H9 (cell line): Measurements from ENCODE around the gene PRSS22. TPM values are rescaled to one million over a fixed set of nuclear protein-coding genes. Genes with fewer than 3 reads are reported as not detected.

Experiments
- DNase-seq: peaks from one replicate; pipeline ENCODE4 v3.0.0-alpha.2; 2017
- H2AFZ ChIP-seq: one replicate; pipeline ENCODE4 v1.6.1; 2013; ENCODE audit warnings: mild to moderate bottlenecking, low read length, control low read depth, moderate library complexity
- H2AK5ac ChIP-seq: 2 replicates; pipeline ENCODE4 v1.6.1; 2013; ENCODE audit warnings: low read length, control low read depth, mixed read lengths; ENCODE audit not compliant: insufficient read length
- H2BK120ac ChIP-seq: one replicate; pipeline ENCODE4 v1.6.1; 2013; ENCODE audit warnings: low read depth, mild to moderate bottlenecking, low read length, control low read depth, inconsistent platforms; ENCODE audit not compliant: poor library complexity, severe bottlenecking
- H2BK12ac ChIP-seq: 2 replicates; pipeline ENCODE4 v1.6.1; 2013; ENCODE audit warnings: low read length, control low read depth, mixed read lengths, low read depth; ENCODE audit not compliant: insufficient read length
- H2BK15ac ChIP-seq: 2 replicates; pipeline ENCODE4 v1.6.1; 2013; ENCODE audit warnings: low read depth, low read length, control low read depth
- H2BK20ac ChIP-seq: one replicate; pipeline ENCODE4 v1.6.1; 2013; ENCODE audit warnings: low read depth, mild to moderate bottlenecking, low read length, control low read depth, inconsistent platforms; ENCODE audit not compliant: poor library complexity, severe bottlenecking
- H2BK5ac ChIP-seq: 2 replicates; pipeline ENCODE4 v1.6.1; 2013; ENCODE audit warnings: low read length, control low read depth, mixed read lengths; ENCODE audit not compliant: insufficient read length
- H3K14ac ChIP-seq: 2 replicates; pipeline ENCODE4 v1.6.1; 2013; ENCODE audit warnings: low read length, control low read depth; ENCODE audit not compliant: insufficient read depth
- H3K18ac ChIP-seq: 2 replicates; pipeline ENCODE4 v1.6.1; 2013; ENCODE audit warnings: low read depth, mild to moderate bottlenecking, mixed read lengths, low read length, control low read depth; ENCODE audit not compliant: insufficient read length
- H3K23ac ChIP-seq: 2 replicates; pipeline ENCODE4 v1.6.1; 2013; ENCODE audit warnings: low read length, control low read depth, mixed read lengths, low read depth; ENCODE audit not compliant: insufficient read length
- H3K23me2 ChIP-seq: 2 replicates; pipeline ENCODE4 v1.6.1; 2013; ENCODE audit warnings: low read depth, mild to moderate bottlenecking, mixed read lengths, low read length, control low read depth; ENCODE audit not compliant: insufficient read length, poor library complexity, severe bottlenecking
- H3K27ac ChIP-seq: 2 replicates; pipeline ENCODE4 v1.5.1; 2013; ENCODE audit warnings: low read length, control low read depth, mixed read lengths, low read depth; ENCODE audit not compliant: insufficient read length
- H3K27me3 ChIP-seq: 2 replicates; pipeline ENCODE4 v1.6.1; 2013; ENCODE audit warnings: low read length, control low read depth, inconsistent platforms; ENCODE audit not compliant: insufficient read depth
- H3K4ac ChIP-seq: 2 replicates; pipeline ENCODE4 v1.6.1; 2013; ENCODE audit warnings: low read depth, mild to moderate bottlenecking, control low read depth, inconsistent platforms, low read length, moderate library complexity
- H3K4me1 ChIP-seq: 2 replicates; pipeline ENCODE4 v1.6.1; 2013; ENCODE audit warnings: low read length, control low read depth, inconsistent platforms; ENCODE audit not compliant: insufficient read depth
- H3K4me2 ChIP-seq: 2 replicates; pipeline ENCODE4 v1.6.1; 2013; ENCODE audit warnings: low read length, control low read depth, mixed read lengths; ENCODE audit not compliant: insufficient read length, insufficient read depth
- H3K56ac ChIP-seq: 2 replicates; pipeline ENCODE4 v1.6.1; 2013; ENCODE audit warnings: low read depth, mild to moderate bottlenecking, mixed read lengths, low read length, control low read depth; ENCODE audit not compliant: insufficient read length
- H3K79me1 ChIP-seq: 2 replicates; pipeline ENCODE4 v1.6.1; 2013; ENCODE audit warnings: low read depth, mild to moderate bottlenecking, moderate library complexity, low read length, control low read depth, inconsistent platforms; ENCODE audit not compliant: insufficient read depth, poor library complexity, severe bottlenecking
- H3K79me2 ChIP-seq: 2 replicates; pipeline ENCODE4 v1.6.1; 2013; ENCODE audit warnings: low read length, control low read depth, inconsistent platforms; ENCODE audit not compliant: insufficient read depth
- H3K9ac ChIP-seq: 2 replicates; pipeline ENCODE4 v1.6.1; 2013; ENCODE audit warnings: low read length, control low read depth, mixed read lengths; ENCODE audit not compliant: insufficient read length; ENCODE audit errors: extremely low read depth
- H3K9me3 ChIP-seq: one replicate; pipeline ENCODE4 v1.6.1; 2013; ENCODE audit warnings: low read depth, low read length, inconsistent platforms; ENCODE audit not compliant: control insufficient read depth
- H3T11ph ChIP-seq: one replicate; pipeline ENCODE4 v1.6.1; 2013; ENCODE audit warnings: mild to moderate bottlenecking, low read length, control low read depth, inconsistent platforms
- H4K20me1 ChIP-seq: one replicate; pipeline ENCODE4 v1.6.1; 2013; ENCODE audit not compliant: control insufficient read depth, insufficient read length, insufficient read depth
- H4K5ac ChIP-seq: 2 replicates; pipeline ENCODE4 v1.6.1; 2013; ENCODE audit warnings: low read depth, mild to moderate bottlenecking, mixed read lengths, low read length, control low read depth; ENCODE audit not compliant: insufficient read length
- H4K8ac ChIP-seq: replicated peaks from 2 replicates; pipeline ENCODE4 v1.6.1; 2013; ENCODE audit warnings: low read length, control low read depth, mixed read lengths, low read depth; ENCODE audit not compliant: insufficient read length
- H4K91ac ChIP-seq: 2 replicates; pipeline ENCODE4 v1.6.1; 2013; ENCODE audit warnings: low read depth, mild to moderate bottlenecking, moderate library complexity, mixed read lengths, low read length, control low read depth; ENCODE audit not compliant: insufficient read length
- H3K27ac Mint-ChIP-seq, 3 experiments: 2 replicates in 2 of 3; 3 replicates in 1 of 3; pipeline ENCODE4 v1.8.0; 2020 to 2021; ENCODE audit warnings: mixed read lengths in 3 of 3, mild to moderate bottlenecking in 1 of 3, moderate library complexity in 1 of 3
- H3K27me3 Mint-ChIP-seq: 2 replicates; pipeline ENCODE4 v1.8.0; 2021; ENCODE audit warnings: low read depth, mild to moderate bottlenecking, moderate library complexity, mixed read lengths
- H3K36me3 Mint-ChIP-seq, 3 experiments: 2 replicates in 2 of 3; 3 replicates in 1 of 3; pipeline ENCODE4 v1.8.0; 2020 to 2021; ENCODE audit warnings: low read depth in 3 of 3, mixed read lengths in 3 of 3; ENCODE audit not compliant: insufficient read depth in 1 of 3
- H3K4me1 Mint-ChIP-seq, 2 experiments: 2 replicates each; pipeline ENCODE4 v1.8.0; 2020; ENCODE audit warnings: mixed read lengths in 2 of 2
- H3K4me3 Mint-ChIP-seq, 2 experiments: 2 replicates in 1 of 2; 3 replicates in 1 of 2; pipeline ENCODE4 v1.8.0; 2020 to 2021; ENCODE audit warnings: mild to moderate bottlenecking in 2 of 2, mixed read lengths in 2 of 2, moderate library complexity in 1 of 2
- H3K9me3 Mint-ChIP-seq, 2 experiments: 2 replicates in 1 of 2; 3 replicates in 1 of 2; pipeline ENCODE4 v1.8.0; 2020; ENCODE audit warnings: mild to moderate bottlenecking in 2 of 2, mixed read lengths in 2 of 2, moderate library complexity in 1 of 2
- CTCF ChIP-seq: fragments of 200-600 bp; sonication (generic); conservative IDR thresholded peaks from 3 replicates; pipeline ENCODE4 v1.8.0; 2021; ENCODE audit warnings: antibody characterized with exemption, mild to moderate bottlenecking
- WGBS: extraction: QIAGEN DNeasy Blood & Tissue Kit; methylation state at CpG from one replicate; pipeline ENCODE4 v1.1.7; 2013; ENCODE audit warnings: missing lambda C conversion rate, low lambda C conversion rate, mixed read lengths; ENCODE audit not compliant: insufficient read length; ENCODE audit errors: extremely low coverage; 5-methylcytosine and 5-hydroxymethylcytosine counted together
- total RNA-seq: library from RNA; stranded (reverse); gene quantifications from 2 replicates; pipeline ENCODE4 v1.2.1, GENCODE V29; 2021

The PRSS22 gene
- total RNA-seq, 1 experiment from 2014 or later = 1.9 TPM

GRCh38 chr16:2827831-2828520 is 30.0 kb downstream of the PRSS22 start:
- Histone ChIP-seq H3K4me1 (no peaks in the 10 kb centered on the region), H3K79me2 (no peaks in the 10 kb centered on the region), H4K8ac (no peak overlapping the region), H3K79me1 (no peaks in the 10 kb centered on the region), H2BK20ac (no peak overlapping the region), H2AK5ac (no peak overlapping the region), H3K4me2 (no peak overlapping the region), H3K18ac (no peak overlapping the region), H2AFZ (no peak overlapping the region), H2BK120ac (no peak overlapping the region), H4K5ac (no peak overlapping the region), H3K56ac (no peak overlapping the region), H2BK12ac (no peak overlapping the region), H3K9me3 (no peaks in the 10 kb centered on the region), H3K9ac (no peak overlapping the region), H3K14ac (no peak overlapping the region), H4K91ac (no peak overlapping the region), H3K23me2 (no peaks in the 10 kb centered on the region), H2BK5ac (no peak overlapping the region), H2BK15ac (no peak overlapping the region), H4K20me1 (no peaks in the 10 kb centered on the region), H3K27ac (no peak overlapping the region), H3T11ph (no peak overlapping the region), H3K23ac (no peak overlapping the region), H3K27me3 (no peaks in the 10 kb centered on the region), H3K4ac (no peak overlapping the region)
- peaks cover 4% of the 10 kb centered on the region for H3K27me3 Mint-ChIP-seq
- TF ChIP-seq CTCF = no peak
- no peaks in the 10 kb centered on the region for H3K9me3 Mint-ChIP-seq
- no peak for DNase-seq
- no CpG with 5 or more reads among the region's 14 CpGs for WGBS
- no peaks in the 10 kb centered on the region; a peak in 1 of 7 replicates for H3K36me3 Mint-ChIP-seq
- no peaks in the 10 kb centered on the region for H3K4me1 Mint-ChIP-seq
- no peak overlapping the region for H3K27ac Mint-ChIP-seq
- 0 out of 5 replicates have a peak overlapping the region, but pooled peaks of 1 of the 2 experiments have one; percentile 24 for H3K4me3 Mint-ChIP-seq
